A673 (cell line): ENCODE data around the gene WDR46. TPM values are rescaled to one million over a fixed set of nuclear protein-coding genes. Genes with fewer than 3 reads are reported as not detected.

Experiments used
- BruUV-seq: library from RNA; stranded (reverse); fragments of 400-500 nt; replicated peaks from 2 replicates; lab custom pipeline; 2021; lab: Mats Ljungman, UMichigan
- CTCF ChIA-PET: fragments of 300-600 bp; sonication (Branson Sonifier 250); formaldehyde crosslinking; loops from one replicate; lab custom pipeline; 2022; ENCODE audit warnings: antibody characterized with exemption; lab: Charles Lee
- POLR2A ChIA-PET: fragments of 300-600 bp; sonication (Branson Sonifier 250); formaldehyde crosslinking; loops from one replicate; lab custom pipeline; 2022; ENCODE audit warnings: antibody characterized with exemption; ENCODE audit not compliant: low non-redundant PET; lab: Charles Lee
- DNase-seq: peaks from one replicate; pipeline ENCODE4 v3.0.0-alpha.2; 2015; ENCODE audit warnings: low spot score
- H3K27ac ChIP-seq: fragments of 200-600 bp; sonication (generic); 2 replicates; pipeline ENCODE4 v1.5.1; 2016; ENCODE audit warnings: mixed run types, low read depth, mild to moderate bottlenecking, mixed read lengths, antibody characterized with exemption, low read length; ENCODE audit not compliant: poor library complexity, severe bottlenecking
- H3K27me3 ChIP-seq: fragments of 200-600 bp; sonication (generic); replicated peaks from 2 replicates; pipeline ENCODE4 v1.6.1; 2017; ENCODE audit warnings: mixed run types, low read depth, mild to moderate bottlenecking, mixed read lengths, antibody characterized with exemption, low read length; ENCODE audit not compliant: insufficient read depth, poor library complexity
- H3K36me3 ChIP-seq: fragments of 200-600 bp; sonication (generic); 2 replicates; pipeline ENCODE4 v1.6.1; 2016; ENCODE audit warnings: mixed run types, mild to moderate bottlenecking, mixed read lengths, antibody characterized with exemption, low read length; ENCODE audit not compliant: insufficient read depth, poor library complexity, severe bottlenecking
- H3K4me1 ChIP-seq: fragments of 200-600 bp; sonication (generic); 2 replicates; pipeline ENCODE4 v1.6.1; 2017; ENCODE audit warnings: mixed run types, mild to moderate bottlenecking, mixed read lengths, antibody characterized with exemption, low read length; ENCODE audit not compliant: insufficient read depth, poor library complexity, severe bottlenecking
- H3K4me3 ChIP-seq: fragments of 200-600 bp; sonication (generic); 2 replicates; pipeline ENCODE4 v1.5.1; 2016; ENCODE audit warnings: low read depth, mixed run types, mild to moderate bottlenecking, mixed read lengths, low read length; ENCODE audit not compliant: poor library complexity, severe bottlenecking
- H3K9me3 ChIP-seq: fragments of 200-600 bp; sonication (generic); 2 replicates; pipeline ENCODE4 v1.6.1; 2016; ENCODE audit warnings: mixed run types, low read depth, mild to moderate bottlenecking, mixed read lengths, antibody characterized with exemption, low read length; ENCODE audit not compliant: poor library complexity, severe bottlenecking
- EZH2 ChIP-seq: fragments of 200-600 bp; sonication (generic); IDR thresholded peaks from 2 replicates; pipeline ENCODE4 v1.6.1; 2017; ENCODE audit warnings: borderline replicate concordance, low read depth, mild to moderate bottlenecking, mixed read lengths, antibody characterized with exemption, low read length; ENCODE audit not compliant: poor library complexity, severe bottlenecking
- intact Hi-C: fragments of 100-400 bp; cut with micrococcal nuclease; formaldehyde crosslinking; loops from one replicate; pipeline ENCODE4 v1.10.0; 2022; ENCODE audit not compliant: unreplicated experiment
- total RNA-seq: library from RNA; stranded (reverse); gene quantifications from 2 replicates; pipeline ENCODE4 v1.2.3, GENCODE V29; 2021
- TF ChIP-seq, protein P1 (sequence below): fragments of 300-800, 200-600 bp; sonication (generic); conservative IDR thresholded peaks from 2 replicates; pipeline ENCODE4 v1.5.1; 2017; ENCODE audit warnings: low read depth, mild to moderate bottlenecking, antibody characterized with exemption, low read length, moderate library complexity, mixed read lengths

Gene WDR46
- total RNA-seq, 1 experiment from 2014 or later = 97.9 TPM

DNA sequence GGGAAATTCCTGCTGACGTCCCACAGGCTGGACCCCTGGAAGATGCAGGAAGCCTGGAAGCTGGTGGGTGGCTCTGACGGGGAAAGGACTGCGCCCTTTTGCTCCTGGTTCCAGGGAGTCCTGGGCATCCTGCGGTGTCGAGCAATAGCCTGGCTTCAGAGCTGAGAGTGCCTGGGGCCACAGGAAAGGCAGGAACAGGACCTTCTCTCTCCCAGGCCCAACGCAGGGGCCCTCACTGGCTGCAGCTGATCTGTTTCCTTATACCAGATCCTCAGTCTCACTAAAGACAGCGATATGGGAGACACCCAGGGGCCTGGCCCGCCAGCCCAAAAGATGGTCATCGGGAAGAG is 10.7 kb downstream of the WDR46 start:
- CTCF ChIA-PET = no interaction called here
- TF ChIP-seq, protein P1, sequence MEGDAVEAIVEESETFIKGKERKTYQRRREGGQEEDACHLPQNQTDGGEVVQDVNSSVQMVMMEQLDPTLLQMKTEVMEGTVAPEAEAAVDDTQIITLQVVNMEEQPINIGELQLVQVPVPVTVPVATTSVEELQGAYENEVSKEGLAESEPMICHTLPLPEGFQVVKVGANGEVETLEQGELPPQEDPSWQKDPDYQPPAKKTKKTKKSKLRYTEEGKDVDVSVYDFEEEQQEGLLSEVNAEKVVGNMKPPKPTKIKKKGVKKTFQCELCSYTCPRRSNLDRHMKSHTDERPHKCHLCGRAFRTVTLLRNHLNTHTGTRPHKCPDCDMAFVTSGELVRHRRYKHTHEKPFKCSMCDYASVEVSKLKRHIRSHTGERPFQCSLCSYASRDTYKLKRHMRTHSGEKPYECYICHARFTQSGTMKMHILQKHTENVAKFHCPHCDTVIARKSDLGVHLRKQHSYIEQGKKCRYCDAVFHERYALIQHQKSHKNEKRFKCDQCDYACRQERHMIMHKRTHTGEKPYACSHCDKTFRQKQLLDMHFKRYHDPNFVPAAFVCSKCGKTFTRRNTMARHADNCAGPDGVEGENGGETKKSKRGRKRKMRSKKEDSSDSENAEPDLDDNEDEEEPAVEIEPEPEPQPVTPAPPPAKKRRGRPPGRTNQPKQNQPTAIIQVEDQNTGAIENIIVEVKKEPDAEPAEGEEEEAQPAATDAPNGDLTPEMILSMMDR = no peak
- no peak for TF ChIP-seq EZH2
- H3K4me1 ChIP-seq = peaks cover 35% of the 10 kb centered on the region
- peak overlapping the region; percentile 32 for H3K27ac ChIP-seq
- no peaks in the 10 kb centered on the region for H3K9me3 ChIP-seq
- peaks cover 52% of the 10 kb centered on the region for H3K36me3 ChIP-seq
- POLR2A ChIA-PET = no interaction called here
- H3K27me3 ChIP-seq = no peaks in the 10 kb centered on the region
- intact Hi-C loops = no loop called here
- BruUV-seq = no TSS peak
- DNase-seq = no peak
- H3K4me3 ChIP-seq = no peak overlapping the region

DNA sequence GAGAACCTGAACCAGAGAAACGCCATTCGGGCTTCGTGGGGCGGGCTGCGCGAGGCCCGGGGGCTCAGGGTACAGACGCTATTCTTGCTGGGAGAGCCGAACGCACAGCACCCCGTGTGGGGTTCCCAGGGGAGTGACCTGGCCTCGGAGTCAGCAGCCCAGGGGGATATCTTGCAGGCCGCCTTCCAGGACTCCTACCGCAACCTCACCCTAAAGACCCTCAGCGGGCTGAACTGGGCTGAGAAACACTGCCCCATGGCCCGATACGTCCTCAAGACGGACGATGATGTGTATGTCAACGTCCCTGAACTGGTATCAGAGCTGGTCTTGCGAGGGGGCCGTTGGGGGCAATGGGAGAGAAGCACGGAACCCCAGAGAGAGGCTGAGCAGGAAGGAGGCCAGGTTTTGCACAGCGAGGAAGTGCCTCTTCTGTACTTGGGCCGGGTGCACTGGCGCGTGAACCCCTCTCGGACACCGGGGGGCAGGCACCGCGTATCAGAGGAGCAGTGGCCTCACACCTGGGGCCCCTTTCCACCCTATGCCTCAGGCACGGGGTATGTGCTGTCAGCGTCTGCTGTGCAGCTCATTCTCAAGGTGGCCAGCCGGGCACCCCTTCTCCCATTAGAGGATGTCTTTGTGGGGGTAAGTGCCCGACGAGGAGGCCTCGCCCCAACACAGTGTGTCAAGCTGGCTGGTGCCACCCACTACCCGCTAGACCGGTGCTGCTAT is 11.2 kb downstream of the WDR46 start:
- Histone ChIP-seq H3K27ac (peak overlapping the region; percentile 83), H3K4me1 (peaks cover 40% of the 10 kb centered on the region), H3K9me3 (no peaks in the 10 kb centered on the region), H3K27me3 (no peaks in the 10 kb centered on the region), H3K4me3 (peak overlapping the region; percentile 56), H3K36me3 (peaks cover 54% of the 10 kb centered on the region)
- CTCF ChIA-PET = interaction anchor here (1.0 to 1.1 kb wide), 2 partner anchors 12 to 67 kb away, joined by 3 to 5 read pairs; partner anchors contain the start of gene PFDN6
- DNase-seq = peak; percentile 45
- BruUV-seq = no TSS peak
- intact Hi-C loops = no loop called here
- POLR2A ChIA-PET = interaction anchor here (0.5 to 0.6 kb wide), 2 partner anchors 29 to 191 kb away, joined by 3 to 5 read pairs; no protein-coding TSS in a partner anchor
- TF ChIP-seq, protein P1 = peak; percentile 24; the same call in 1 of the 2 replicates
- TF ChIP-seq EZH2 = no peak

DNA sequence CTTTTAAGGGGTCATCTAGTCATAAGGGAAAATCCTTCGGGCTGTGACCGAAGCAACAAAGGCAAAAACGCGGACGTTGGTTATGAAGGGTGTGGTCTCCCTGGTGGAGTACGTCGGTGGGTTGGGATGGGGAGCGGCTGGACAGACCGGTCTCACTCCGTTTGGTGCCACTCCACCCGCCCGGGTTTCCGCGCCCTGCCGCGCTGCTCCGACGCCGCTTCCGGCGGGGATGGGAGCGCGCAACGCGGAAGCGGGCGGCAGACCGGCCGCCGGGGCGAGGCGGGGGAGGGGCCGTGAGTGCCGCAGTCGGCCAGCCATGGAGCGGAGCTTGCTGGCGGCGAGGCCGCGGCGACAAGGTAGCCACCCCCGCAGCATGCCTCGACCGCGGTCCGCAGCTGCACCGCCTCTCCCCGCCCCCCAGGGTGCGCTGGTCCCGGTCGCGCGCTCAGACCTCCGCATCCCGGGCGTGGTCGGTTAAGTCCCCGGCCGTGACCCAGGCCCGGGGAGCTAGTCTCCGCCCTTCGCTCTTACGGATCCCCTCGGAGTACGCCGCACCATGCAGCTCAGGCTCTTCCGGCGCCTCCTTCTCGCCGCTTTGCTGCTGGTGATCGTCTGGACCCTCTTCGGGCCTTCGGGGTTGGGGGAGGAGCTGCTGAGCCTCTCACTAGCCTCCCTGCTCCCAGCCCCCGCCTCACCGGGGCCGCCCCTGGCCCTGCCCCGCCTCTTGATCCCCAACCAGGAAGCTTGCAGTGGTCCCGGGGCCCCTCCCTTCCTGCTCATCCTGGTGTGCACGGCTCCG is 12.0 kb downstream of the WDR46 start, which contains the start of gene B3GALT4:
Gene B3GALT4, plus strand, starts transcription at position 260 of the 799 bp plus-strand sequence. Its CDS starts 297 bp downstream, at position 557.
- peak; percentile 85 for DNase-seq
- peak within 1 kb of the TSS; percentile 56 for H3K4me3 ChIP-seq
- peaks cover 40% of the 10 kb centered on the region for H3K4me1 ChIP-seq
- no peaks in the 10 kb centered on the region for H3K27me3 ChIP-seq
- H3K27ac ChIP-seq = peak within 1 kb of the TSS; percentile 83
- TF ChIP-seq, protein P1 = peak; percentile 40
- TF ChIP-seq EZH2 = no peak
- H3K36me3 ChIP-seq = peaks cover 59% of the 10 kb centered on the region
- intact Hi-C loops = no loop called here
- BruUV-seq = no TSS peak
- ChIA-PET POLR2A (interaction anchor here (0.5 to 0.6 kb wide), 2 partner anchors 28 to 191 kb away, joined by 3 to 5 read pairs; no protein-coding TSS in a partner anchor), CTCF (interaction anchor here (0.6 to 1.1 kb wide), 4 partner anchors 13 to 68 kb away, joined by 3 to 5 read pairs (median 4); partner anchors contain the start of gene PFDN6)
- no peaks in the 10 kb centered on the region for H3K9me3 ChIP-seq
